Cerebellar nuclear complex (tissue), 1 donor: ENCODE data around the gene SMIM35.

ENCODE experiments used
- DNase-seq, 2 experiments: peaks; one replicate each; lab custom pipeline; 2025; lab: John Stamatoyannopoulos, UW

SMIM35 gene

DNA sequence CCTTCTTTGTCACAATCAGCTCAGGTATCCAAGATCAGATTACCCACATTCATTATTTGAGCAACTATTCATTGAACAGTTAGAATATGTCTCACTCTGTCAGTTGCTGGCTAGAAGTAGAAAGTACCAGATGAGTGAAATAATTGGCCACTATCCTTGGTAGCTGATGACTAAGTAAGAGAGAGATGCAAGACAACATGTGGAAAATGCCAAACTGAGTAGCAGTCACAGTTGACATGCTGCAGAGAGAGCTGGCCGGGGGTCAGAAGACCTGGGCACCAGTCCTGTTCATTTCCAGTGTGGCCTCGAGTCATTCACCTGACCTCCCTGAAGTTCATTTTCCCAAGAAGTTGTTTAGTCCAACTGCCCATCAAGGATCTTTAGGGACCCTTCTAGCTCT, 22.5 kb upstream of the SMIM35 start:
- no peak for DNase-seq

DNA sequence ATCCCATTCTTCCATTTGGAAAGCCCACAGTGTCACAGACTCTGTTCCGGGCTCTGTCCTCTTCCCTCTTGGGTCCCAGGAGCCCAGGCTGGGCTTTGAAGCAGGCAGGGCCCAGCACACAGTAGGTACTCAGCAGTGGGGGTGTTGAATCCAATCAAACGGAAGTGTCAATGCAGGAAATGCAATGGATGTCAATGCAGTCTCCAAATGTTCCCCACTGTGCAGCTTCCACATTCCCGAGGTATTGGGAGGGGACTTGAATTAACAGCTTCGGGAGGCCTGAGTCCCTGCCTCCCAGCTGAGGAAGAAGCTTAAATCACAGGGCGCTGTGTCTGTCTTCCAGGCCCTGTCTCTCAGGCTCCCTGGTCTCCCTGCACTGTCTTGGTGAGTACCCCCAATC, 21.8 kb upstream of the SMIM35 start:
- no peak for DNase-seq

DNA sequence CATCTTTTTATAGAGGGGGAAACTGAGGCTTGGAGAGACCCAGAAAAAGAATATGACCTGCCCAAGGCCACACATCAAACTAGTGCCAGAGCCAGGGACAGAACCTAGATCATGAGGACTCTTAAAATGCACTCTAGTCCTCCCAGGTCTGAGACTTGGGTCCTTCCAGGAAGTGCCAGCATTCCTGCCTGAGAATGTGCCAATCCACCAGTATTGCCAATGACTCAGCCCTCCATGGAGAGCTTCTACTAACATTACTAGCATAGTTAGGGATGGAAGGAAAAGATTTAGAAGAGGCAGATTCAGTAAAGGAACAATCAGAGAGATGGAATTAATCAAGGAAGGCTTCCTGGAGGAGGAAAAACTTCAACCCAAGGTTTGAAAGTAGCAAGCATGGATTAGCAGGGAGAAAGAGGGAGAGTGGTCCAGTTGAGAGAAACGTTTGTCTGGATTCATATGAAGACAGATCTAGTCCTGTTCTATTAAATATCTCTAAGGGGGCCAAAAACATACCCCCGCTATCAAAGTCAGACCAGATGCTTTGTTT, 20.1 kb upstream of the SMIM35 start:
- no peak for DNase-seq

DNA sequence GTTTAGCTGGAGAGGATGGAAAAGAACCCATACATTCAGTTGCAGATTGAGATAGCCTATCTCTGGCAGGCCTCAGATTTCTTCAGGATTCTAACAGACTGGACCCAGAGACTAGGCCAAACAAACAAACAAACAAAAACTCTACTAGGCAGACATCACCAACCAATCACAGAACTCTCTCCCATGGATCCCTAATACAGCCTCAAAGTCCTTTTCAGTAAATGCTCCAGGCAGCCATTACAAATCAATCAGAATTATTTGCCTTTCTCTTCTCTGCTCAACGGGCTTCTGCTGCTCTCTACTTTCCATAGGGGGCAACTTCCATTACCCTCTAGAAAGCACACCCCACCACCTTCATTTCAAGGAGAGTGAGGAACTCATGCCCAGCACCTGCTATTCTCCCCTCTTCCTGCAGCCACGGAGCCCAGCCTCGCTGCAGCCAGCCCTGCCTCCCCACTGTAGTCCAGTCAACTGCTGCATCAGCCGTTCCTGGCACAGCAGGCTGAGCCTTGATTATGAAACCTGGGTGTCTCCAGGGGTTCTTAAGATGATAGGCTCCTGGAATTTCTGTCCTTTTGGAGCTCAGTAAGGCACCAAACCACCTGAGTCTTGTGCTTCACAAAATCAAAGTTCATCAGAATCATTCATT, 19.0 kb upstream of the SMIM35 start:
- DNase-seq, result no peak

DNA sequence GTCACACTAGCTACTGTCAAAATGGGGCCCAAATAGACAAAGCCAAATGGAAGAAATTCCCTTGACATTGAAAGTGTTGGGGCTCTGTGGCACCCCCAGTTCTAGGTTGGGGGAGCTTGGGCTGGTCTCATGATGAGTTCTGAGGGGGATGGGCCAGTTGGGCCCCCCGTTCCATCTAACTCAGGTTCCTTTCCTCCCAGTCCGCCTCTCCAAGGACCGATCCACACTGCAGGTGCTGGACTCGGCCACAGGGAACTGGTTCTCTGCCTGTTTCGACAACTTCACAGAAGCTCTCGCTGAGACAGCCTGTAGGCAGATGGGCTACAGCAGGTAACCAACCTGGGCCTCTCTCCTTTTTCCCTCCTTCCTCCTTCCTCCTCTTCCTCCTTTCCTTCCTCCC, 17.7 kb upstream of the SMIM35 start:
- DNase-seq, result no peak

DNA sequence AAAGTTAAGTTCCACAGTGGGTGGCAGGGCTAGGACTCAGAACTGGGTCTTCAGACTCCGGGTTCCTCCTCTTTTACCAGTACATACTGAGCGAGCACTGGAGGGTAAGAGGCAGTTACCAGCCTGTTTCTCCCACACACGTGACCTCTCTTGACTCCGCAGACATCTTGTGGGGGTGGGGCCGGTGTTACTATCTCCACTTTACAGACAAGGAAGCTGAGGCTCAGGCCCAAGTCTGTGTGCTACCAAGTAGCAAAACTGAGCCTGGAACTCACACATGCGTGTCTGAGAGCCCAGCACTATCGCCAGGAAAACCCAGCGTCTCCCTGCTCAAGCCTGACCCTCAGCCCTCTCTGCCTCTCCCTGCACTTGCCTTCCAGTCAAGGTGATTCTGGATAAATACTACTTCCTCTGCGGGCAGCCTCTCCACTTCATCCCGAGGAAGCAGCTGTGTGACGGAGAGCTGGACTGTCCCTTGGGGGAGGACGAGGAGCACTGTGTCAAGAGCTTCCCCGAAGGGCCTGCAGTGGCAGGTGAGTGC, 16.0 kb upstream of the SMIM35 start:
- no peak for DNase-seq

DNA sequence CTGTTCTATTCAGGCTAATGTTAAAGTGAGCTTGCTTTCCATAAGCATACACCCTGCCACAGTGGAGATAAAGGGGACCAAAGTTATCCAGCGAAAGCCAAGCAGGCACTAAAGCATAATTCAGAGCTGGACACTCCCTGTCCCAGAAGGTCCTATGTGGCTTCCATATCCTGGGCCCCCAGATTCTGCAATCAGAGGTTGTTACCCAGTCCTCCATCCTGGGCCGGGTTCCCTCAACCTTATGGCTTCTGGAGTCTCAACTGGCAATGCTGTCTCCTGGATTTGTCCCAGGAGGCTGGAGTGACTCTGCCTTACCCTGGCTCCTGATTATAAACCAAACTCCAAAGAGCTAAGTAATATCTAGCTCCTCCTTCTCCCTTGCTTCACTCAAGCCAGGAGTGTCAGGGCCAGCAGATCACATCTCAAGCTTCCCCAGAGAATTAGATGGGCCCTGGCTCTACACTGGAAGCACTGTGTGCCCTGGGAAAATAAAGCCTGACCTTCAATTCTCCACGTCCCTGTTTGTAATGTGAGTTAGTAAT, 14.0 kb upstream of the SMIM35 start:
- DNase-seq, result no peak

DNA sequence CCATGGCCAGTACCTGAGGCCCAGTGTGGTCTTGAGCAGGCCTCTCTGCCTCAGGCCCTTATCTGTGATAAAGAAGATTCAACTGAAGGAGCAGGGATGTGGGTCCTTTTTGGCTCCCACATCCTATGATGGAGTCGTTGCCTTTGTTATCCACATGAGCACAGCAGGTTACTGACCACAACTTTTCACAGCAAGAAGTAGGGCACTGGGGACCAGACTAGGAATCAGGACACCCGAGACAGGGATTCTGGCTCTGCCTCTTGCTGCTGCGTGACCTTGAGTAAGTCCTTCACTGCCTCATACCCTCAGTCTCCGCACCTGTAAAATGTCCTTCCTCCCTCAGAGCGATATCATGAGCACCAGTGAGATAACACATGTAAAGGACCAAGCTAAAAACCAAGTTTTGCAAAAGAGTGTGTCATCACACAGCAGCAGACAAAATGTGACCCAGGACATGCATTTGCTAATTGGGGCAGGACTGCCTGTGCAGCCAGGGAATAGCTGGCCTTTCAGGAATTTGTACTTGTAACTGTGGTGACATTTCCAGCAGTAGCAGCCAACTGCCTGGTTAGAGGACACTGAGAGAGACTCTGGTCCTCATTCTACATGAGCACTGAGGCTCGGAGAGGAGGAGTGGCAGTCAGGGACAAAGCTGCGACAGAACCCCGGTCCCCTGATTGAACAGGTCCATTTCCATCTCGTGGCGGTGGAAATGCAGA, 13.2 kb upstream of the SMIM35 start:
- DNase-seq, result no peak

DNA sequence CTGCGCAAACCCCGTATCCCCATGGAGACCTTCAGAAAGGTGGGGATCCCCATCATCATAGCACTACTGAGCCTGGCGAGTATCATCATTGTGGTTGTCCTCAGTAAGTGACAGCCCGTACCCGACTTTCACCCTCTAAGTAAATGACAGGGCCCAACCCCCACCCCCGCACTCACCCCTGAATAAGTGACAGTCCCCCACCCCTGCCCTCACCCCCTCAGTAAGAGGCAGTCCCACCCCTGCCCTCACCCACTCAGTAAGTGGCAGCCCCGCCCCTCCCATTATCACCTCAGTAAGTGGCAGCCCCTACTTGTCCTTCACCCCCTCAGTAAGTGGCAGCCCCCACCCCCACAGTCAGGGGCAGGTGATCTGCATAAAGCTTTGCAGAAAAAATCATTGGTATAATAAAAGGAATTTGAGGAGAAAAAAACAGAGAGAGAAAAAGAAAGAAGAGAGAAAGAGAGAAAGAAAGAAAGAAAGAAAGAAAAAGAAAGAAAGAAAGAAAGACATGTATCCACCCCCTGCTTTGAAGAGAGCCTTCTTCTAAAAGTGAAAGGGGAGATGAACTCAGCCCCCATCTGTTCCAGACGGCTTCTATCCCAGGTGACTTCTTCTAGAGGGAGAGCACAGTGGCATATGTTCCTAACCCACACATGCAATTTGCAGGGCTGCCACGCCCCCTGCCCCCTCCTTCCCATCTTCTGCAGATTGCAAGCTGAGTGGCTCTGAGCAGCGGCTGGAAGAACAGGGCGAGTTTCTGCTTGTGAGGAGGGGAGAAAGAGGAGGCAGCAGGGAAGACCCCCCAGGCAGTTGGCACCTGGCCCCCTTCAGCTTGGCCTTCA, 12.5 kb upstream of the SMIM35 start:
- DNase-seq, result no peak

DNA sequence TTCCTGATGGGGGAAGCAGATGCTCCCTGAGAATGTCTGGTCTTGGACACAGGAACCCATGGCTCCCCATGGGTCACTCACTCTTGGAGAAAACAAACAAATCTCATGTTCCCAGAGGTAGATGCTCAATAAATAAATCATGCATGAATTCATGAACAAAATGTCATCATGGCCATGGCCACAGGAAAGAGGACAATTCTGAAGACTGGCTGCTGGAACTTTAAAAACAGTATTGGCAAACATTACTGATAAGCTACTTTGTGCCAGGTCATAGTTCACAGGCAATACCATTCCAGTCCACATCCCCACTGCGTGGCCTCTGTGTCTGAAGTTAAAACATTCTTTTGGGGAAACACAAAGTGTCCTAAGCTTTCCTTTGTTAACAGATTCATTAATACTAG, 9.2 kb upstream of the SMIM35 start:
- no peak for DNase-seq

DNA sequence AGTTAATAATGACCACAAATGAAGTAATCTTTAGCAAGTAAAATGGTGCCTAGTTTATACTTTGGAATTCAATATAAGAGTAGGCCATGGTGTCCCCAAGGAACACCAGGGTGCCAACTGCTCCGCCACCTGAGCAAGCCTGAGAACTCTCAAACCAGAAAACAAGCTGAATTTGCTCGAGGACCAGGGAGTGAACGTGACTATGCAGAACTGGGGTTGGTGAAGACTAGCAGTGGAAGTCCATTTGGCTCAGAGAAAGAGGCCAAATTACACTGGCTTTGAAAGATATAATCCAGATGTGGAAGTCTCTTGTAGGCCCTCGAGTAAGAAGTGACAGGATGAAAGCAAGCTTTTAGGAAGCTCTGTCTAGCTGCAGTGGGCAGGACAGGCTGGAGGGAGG, 8.7 kb upstream of the SMIM35 start:
- DNase-seq, result no peak

DNA sequence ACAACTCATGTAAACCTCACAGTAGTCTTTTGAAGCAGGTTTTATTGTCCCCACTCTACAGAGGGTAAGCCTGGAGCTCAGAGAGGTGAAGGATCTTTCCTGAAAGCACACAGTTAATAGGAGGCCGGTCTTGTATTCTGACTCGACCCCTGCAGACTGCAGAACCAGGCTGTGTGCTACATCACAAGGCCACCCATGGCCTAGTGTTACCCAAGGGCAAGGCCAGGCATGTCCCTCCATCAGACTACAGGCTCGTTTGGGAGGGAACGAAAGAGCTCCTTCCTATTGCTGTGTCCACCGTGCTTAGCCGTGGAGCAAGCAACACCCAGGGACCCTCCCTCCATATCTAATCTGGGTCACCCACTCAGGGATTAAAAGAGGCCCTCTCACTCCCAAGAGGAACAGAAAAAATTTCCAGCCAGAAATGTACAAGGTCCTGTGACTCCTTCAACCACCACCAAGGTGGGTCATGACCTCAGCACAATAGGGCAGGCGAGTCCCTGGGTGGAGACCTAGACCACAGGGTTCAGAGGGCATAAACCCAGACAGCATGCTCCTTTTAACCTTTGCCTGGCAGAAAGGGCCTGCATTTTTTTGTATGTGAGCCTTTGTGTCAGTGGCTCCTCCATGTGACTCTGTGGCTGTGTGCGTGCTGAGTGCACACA, 6.3 kb upstream of the SMIM35 start:
- DNase-seq, result no peak

DNA sequence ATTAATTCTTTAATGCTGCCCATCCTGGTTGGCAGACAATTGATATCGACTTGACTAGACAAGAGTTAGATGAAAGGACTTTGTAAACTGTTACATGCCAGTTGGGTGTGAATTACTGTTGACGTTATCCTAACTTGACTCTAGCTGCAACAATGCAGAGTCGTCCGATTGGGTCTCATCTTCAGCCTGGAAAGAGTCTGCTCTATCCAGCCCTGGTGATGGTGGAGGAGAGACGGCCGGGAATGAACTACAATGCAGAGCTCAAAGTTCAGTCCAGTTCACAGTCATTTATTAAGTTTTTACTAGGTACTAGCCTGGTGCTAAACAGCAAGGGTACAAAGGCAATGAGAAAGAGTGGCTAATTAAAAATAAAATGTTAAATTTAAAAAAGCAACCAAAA, 4.9 kb upstream of the SMIM35 start:
- no peak for DNase-seq

DNA sequence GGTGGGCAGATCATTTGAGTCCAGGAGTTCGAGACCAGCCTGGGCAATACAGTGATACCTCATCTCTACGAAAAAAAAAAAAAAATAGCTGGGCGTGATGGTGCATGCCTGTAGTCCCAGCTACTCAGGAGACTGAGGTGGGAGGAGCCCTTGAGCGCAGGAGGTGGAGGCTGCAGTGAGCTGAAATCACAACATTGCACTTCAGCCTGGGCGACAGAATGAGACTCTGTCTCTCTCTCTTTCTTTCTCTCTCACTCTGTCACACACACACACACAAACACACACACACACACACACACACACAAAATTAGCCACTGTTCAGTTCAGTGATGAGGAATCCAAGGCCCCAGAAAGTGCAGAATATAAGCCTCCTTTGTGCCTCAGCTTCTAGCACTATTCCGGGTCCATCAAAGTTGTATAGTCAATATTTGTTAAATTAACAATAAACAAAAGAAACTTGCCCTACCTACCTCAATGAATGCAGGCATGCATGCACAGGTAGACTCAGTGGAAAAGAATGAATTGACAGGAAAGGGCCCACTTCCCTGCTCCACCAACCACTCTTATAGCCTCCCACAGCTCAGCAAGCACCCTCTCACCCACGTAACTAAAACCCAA, 3.9 kb upstream of the SMIM35 start:
- DNase-seq, result no peak

DNA sequence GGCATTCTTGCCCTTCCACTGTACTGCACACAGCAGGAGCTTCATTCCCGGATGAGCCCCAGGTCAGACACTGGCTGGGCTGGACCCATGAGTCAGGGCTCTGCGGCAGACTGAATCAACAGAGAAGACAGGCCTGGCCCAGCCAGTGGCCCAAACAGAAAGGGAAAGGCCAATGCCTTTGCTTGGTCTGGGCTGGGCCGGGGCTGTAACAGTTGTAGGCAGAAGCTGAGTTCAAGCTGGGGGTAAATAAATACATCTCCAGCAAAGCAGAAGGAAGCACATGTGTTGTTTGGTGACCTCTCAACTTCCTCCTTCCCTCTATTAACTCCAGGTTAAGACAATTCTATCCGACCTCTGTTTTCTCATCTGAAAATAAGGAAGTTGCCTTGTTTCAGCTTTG, 1.8 kb upstream of the SMIM35 start:
- DNase-seq, result no peak

DNA sequence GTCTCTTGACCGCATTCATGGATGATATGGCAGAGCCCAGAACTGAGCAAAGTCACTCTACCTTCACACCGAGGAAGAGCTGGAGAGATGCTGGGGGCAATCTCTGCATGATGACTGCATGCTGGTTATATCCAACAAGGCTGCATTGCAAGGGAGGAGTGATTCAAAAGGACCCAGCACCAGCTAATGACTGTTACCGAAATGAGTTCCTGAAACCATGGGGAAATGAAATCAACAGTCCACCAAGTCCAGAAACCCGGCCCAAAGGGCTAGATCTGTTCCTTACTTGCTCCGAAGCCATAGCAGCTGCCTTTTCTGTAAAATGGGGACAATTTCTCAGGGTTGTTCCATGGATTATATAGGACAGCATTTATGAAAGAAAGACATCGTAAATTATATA, 1.2 kb upstream of the SMIM35 start:
- no peak for DNase-seq

DNA sequence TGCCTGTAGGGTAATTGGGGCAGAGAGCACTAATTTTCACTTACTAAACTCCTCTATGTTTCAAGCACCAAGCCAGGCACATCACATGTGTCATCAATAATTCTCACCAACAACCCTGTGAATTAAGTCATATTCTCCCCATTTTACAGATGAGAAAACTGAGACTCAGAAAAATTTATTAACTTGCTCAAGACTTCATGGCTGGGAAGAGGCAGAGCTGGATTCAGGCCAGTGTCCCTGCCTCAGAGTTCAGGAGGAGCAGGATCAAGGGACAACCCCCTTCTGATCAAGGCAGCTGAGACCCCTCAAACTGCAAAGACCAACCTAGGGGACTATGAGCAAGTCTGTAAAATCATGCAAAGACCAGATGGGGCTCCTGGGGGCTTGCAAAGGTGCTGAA, 2.1 kb downstream of the SMIM35 start:
- no peak for DNase-seq

DNA sequence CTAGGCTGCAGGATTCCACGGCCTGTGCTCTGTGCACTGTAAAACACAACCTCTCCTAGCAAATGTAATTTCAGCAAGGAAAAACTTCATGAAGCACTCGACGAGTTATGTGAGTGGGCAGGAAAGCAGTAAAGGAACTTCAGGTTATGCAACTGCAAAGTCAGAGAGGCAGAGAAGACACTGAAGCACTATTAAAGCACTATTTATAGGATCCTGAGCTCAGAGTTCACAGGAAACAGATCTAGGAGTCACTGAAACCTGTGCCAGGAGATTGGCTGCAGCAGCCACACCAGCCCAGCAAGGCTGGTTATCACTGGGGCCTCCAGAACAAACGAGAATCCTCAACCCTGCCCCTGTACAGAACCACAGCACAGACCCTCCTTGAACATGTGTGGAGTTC, 2.5 kb downstream of the SMIM35 start:
- DNase-seq, result no peak

DNA sequence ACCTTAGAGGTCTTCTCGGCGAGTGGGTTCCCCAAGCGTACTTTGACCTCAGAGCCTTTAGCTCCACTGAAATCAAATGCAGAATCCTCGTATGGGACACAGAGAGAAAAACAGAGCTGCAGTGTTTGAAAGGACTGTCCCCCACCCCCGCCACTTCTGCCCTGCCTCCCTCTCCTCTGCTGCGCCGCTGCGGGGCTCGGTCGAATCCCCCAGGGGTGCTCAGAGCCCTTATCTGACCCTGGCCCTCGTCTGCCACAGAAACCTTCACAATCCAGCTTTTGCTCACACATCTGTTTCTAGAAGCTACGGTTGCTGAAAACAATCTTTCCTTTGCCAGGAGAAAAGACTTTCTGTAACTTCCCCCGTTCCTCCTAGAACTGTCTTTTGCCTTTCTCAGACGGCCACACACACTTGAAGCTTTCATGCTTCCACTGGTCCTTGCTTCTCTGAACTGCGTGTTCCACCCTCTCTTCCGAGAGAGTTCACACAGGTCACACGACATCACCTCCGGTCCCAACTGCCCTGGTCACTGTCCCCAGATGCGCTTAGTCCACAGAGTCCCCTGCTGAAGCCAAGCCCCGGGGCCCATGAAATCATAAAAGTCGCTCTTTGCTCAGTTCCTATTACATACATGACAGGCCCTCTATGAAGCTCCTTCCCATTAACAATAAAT, 3.7 kb downstream of the SMIM35 start:
- DNase-seq, result no peak

DNA sequence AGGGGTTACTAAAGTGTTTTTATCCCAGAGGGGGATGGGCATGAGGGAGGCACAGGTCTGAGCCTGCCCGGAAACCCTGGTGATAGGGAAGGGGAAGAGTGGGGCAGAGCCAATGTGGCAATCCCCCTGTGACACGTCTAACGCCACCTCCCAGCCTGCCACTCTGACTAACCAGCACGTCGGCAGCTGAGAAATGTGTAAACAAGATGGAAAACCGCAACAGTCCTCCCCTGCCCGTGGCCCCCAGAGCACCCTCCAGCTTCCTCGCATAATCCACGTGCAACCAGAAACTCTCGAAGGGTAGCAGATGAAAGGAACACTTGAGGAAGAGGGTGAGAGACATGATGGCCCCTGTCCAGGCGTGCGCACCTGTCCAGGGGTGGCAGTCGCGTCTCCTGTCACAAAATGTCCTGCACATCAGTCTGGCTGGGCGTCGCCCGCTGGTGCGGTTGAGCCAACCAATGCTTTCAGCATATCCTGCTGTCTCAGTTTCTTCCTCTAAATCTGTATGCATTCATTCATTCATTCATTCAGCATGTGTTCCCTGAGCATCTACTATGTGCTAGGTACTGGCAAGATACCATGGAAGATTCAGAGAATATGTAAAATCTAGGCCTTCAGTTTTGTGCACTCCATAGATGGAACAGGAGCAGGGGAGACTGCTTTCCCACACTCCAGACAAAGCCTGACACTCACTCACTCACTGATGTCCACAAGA, 5.4 kb downstream of the SMIM35 start:
- no peak for DNase-seq
